DND-41 (cell line): Measurements from ENCODE around the gene P4HA2.

Experiments used
- EZH2 ChIP-seq: IDR thresholded peaks from 3 replicates; pipeline ENCODE4 v1.6.1; 2012; ENCODE audit warnings: borderline replicate concordance, low read depth, mild to moderate bottlenecking, moderate library complexity, low read length, inconsistent platforms; ENCODE audit not compliant: severe bottlenecking
- TF ChIP-seq, protein P1 (sequence below): IDR thresholded peaks from 2 replicates; pipeline ENCODE4 v1.5.1; 2012; ENCODE audit warnings: borderline replicate concordance, low read length, moderate library complexity, mild to moderate bottlenecking; ENCODE audit not compliant: poor library complexity, severe bottlenecking; ENCODE audit errors: extremely low read depth

- TF ChIP-seq, protein P1, sequence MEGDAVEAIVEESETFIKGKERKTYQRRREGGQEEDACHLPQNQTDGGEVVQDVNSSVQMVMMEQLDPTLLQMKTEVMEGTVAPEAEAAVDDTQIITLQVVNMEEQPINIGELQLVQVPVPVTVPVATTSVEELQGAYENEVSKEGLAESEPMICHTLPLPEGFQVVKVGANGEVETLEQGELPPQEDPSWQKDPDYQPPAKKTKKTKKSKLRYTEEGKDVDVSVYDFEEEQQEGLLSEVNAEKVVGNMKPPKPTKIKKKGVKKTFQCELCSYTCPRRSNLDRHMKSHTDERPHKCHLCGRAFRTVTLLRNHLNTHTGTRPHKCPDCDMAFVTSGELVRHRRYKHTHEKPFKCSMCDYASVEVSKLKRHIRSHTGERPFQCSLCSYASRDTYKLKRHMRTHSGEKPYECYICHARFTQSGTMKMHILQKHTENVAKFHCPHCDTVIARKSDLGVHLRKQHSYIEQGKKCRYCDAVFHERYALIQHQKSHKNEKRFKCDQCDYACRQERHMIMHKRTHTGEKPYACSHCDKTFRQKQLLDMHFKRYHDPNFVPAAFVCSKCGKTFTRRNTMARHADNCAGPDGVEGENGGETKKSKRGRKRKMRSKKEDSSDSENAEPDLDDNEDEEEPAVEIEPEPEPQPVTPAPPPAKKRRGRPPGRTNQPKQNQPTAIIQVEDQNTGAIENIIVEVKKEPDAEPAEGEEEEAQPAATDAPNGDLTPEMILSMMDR, result no peak
- TF ChIP-seq EZH2, result no peak
Observed at GRCh38 chr5:132182359-132183040, 45.2 kb downstream of the P4HA2 start.
